ENCODE measurements around the gene LTO1.

LTO1 gene

GRCh38 chr11:69656536-69657455 lies 18.4 kb downstream of the LTO1 start:
- no peak for DNase-seq

DNA sequence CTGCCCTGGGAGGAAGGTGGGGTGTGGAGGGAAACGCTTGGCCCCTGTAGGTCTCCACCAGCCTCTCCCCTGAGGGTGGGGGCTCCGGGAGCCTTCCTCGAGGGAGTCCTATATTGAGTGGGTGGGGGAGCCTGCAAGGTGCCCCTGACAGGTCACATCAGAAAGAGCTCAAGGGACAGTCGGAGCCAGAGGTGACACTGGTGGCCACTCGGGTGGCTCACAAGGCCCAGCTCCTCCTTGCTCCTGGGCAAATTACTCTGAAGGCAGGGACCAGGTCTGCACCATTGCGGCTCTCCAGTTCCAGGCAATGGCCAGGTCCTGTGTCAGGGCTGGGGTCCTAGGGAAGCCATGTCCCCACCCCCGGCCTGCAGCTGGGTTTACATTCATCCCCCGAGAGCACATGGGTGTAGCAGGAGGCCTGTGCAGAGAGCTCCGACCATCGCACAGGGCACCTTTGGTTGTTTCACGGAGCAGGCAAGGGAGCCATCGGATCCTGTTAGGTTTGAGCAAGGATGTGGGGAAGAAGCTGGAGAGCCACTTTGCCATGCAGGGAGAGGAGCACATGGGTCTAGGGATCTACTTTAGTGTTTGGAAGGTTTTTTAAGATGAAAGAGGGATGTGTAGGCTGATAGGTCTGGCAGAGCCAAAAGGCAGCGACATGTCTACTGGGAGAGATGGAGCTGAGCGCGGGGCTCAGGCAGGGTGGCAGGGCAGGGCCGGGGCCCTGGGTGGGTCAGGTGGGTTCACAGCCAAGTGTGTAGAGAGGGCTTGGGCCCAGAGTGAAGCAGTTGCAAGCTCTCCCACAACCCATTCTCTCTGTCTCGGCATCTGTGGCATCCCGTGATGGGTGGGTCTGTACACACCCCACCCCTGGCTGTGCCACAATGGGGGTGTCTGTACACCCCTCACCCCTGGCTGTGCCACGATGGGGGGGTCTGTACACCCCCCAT lies 19.4 kb downstream of the LTO1 start:
- DNase-seq: no peak

GRCh38 chr11:69654660-69655478 lies 20.3 kb downstream of the LTO1 start:
- DNase-seq: no peak

DNA sequence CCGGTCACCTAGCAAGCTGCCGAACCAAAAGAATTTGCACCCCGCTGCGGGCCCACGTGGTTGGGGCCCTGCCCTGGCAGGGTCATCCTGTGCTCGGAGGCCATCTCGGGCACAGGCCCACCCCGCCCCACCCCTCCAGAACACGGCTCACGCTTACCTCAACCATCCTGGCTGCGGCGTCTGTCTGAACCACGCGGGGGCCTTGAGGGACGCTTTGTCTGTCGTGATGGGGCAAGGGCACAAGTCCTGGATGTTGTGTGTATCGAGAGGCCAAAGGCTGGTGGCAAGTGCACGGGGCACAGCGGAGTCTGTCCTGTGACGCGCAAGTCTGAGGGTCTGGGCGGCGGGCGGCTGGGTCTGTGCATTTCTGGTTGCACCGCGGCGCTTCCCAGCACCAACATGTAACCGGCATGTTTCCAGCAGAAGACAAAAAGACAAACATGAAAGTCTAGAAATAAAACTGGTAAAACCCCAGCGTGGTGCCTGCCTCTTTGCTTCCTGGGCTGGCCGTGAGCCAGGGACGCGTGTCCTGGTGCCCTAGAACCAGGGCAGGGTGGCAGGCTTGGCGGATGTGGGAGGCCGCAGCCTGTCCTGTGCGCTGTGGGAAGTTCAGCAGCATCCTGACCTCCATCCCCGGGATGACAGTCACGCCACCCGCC lies 21.0 kb downstream of the LTO1 start:
- DNase-seq: no peak

DNA sequence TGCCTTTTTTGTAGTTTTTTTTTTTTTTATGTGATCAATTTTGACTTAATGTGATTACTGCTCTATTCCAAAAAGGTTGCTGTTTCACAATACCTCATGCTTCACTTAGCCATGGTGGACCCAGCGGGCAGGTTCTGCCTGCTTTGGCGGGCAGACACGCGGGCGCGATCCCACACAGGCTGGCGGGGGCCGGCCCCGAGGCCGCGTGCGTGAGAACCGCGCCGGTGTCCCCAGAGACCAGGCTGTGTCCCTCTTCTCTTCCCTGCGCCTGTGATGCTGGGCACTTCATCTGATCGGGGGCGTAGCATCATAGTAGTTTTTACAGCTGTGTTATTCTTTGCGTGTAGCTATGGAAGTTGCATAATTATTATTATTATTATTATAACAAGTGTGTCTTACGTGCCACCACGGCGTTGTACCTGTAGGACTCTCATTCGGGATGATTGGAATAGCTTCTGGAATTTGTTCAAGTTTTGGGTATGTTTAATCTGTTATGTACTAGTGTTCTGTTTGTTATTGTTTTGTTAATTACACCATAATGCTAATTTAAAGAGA lies 21.7 kb downstream of the LTO1 start:
- DNase-seq: no peak

GRCh38 chr11:69652999-69653398 lies 22.2 kb downstream of the LTO1 start:
- no peak for DNase-seq

- no peak for DNase-seq
These were observed 23.1 kb downstream of the LTO1 start for GRCh38 chr11:69651834-69652620.

- no peak for DNase-seq
These were observed 24.3 kb downstream of the LTO1 start for GRCh38 chr11:69650832-69651344.

DNA sequence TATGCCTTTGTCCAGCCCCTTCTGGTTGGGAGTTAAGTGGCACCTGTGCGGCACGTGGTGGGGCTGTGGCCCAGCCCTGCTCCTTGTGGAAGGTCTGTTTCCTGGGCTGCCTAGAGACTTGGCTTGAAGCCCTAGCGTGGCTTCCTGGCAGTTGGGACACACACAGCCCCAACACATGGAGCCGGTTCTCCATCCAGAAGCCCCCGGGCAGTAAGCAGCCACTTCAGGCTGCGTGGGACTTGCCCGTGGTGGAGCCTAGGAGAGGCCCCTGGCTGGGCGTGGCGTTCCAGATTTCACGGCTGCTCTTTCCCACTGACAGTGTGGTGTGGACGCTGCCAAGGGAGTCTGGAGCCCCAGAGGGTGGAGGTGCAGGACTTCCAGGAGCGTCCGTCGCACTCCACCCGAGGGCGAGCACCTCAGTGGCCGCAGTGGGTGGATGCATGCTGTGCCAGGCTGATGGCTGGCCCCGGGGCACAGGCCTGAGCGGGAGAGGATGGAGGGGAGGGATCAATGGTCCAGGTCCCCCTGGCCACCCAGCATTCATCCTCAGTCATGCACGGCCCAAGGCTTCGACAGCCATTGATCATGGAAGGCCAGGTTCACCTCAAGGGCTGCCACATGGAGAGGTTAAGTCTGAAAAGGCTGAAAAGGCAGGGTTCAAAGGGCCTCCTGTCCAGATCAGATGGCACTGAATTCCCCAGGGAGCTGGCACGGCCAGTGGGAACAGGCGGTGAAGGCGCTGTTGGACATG lies 24.9 kb downstream of the LTO1 start:
- no peak for DNase-seq

DNA sequence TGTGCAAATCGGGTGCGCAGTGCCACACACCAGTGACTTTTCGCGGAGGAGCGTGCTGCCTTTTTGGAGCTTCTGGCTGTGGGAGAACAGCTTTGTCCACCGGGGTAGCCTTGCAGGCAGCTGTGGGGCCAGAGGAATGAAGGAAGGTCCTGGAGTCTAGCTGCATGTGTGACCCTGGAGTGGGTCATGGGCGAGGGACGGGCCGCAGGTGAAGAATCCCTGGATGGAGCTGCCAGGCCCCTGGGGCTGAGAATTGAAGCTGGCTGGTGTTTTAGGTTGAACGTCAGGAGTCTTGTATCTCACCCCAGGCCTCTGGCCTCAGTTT lies 25.6 kb downstream of the LTO1 start:
- DNase-seq: no peak

DNA sequence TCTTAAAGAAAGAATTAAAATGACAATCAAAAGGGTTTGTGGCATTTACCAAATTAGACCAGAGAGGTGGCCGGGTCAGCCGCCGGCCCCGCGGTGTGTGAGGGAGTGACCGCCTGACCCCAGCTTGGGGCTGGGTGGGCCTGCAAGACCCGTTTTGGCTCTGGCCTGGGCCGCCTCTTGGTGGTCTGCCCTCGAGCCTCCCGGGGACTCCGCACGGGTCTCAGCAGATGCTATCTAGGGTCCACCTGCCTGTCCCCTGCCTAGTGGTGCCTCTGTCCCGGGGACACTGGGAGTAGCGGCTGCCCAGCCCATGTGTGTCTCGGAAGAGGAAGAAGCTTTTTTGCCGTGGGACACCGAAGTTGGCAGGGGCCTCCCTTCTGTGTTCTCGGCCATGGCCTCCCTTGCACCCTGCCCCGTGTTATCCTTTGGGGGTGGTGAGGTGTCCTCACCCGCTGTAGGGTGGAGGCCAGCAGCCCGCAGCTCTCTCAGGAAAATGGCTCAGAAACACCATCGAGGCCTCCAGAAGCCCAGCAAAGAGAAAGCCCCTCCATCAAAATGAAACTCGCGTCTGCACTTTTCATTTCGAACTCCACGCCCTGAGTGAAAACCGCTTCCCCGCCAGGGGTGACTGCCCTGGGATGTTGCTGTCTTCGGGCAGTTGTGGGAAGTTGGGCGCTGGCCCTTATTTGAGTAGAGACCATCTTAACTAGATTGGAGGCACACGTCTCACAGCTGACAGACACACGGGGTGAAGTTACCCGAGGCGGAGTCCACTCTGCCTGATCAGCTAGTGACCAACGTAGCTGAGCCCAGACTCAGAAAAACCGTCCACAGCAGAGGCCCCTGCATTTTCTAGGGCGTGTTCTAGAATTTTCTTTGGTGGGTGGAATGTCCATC lies 26.2 kb downstream of the LTO1 start:
- no peak for DNase-seq

GRCh38 chr11:69647761-69648497 lies 27.2 kb downstream of the LTO1 start:
- no peak for DNase-seq

- no peak for DNase-seq
These were observed 27.8 kb downstream of the LTO1 start for GRCh38 chr11:69647390-69647748.

- no peak for DNase-seq
These were observed 28.4 kb downstream of the LTO1 start for GRCh38 chr11:69646493-69647389.

- no peak for DNase-seq
These were observed 29.2 kb downstream of the LTO1 start for GRCh38 chr11:69645801-69646492.

DNA sequence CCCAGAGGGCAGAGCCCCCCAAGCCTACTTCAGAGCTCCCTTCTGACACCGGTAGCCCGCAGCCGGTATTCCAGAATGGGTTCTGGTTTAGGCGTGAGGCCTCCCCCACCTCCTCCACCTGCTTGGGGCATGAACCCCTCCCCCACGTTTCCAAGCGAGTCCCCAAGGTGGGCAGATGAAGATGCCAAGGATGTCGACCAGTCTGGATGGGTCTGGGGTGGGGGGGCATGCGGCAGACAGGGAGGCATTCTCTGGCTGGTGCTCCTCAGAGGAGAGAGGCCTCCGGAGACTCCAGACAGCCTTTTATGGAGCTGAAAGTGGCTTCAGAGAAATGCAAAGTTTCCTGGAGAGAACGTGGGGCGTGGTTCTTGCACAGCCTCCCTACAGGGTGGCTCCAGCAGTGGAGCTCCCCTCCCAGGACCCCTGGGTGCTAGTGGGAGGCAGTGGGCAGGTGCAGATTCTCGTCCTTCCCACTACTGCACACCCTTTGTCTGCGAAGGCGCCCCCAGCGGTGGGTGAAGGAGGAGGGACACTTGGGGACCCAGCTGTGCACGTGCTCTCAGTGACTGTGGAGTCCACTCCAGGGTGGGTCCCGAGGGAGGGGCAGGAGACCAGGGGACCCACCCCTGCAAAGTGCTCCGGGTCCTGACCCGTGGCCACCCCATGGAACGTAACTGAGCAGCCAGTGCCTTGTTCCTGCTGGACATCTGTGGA lies 30.0 kb downstream of the LTO1 start:
- no peak for DNase-seq

Measured in activated CD4-positive, alpha-beta T cell treated with anti-CD3 and anti-CD28 coated beads, Interleukin-2, amount 50 U/mL, for 1 hour (primary cell).